Measurements from ENCODE around the gene GLUD1.
"Not testable (repeated sequence)": the region's sequence is repeated elsewhere in the genome, so short reads cannot be mapped to it uniquely, and the experiment has no call there.

GLUD1 gene

DNA sequence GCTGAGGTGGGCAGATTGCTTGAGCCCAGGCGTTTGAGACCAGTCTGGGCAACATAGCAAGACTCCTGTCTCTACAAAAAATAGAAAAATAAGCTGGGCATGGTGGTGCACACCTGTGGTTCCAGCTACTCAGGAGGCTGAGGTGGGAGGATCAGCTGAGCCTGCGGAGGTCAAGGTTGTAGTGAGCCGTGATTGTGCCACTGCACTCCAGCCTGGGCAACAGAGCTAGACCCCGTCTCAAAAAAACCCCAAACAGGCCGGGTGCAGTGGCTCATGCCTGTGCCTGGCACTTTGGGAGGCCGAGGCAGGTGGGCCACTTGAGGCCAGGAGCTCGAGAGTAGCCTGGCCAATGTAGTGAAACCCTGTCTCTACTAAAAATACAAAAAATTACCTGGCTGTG is 51.1 kb downstream of the GLUD1 start:
- DNase-seq (ENCODE audit: low read depth), result not testable (repeated sequence)

DNA sequence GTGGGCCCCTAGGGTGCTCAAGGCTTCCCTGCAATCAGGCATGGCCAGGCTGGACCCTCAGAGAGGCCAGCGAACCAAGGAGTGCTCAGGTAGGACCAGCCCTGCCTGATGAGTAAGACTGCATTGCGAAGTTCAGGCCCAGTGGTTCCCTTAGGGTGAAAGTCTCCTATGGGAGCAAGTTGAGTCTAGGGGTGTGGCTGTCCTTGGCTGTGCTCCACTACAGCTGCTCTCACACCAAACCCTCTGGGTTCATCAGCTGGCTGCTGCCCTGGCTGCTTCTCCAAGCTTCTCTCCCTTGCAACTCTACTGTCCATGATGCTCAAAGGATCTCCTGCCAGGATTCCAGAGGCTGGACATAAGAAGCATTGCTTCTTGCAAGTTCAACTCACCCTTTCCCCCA is 55.9 kb downstream of the GLUD1 start:
- DNase-seq (ENCODE audit: low read depth), result no peak

DNA sequence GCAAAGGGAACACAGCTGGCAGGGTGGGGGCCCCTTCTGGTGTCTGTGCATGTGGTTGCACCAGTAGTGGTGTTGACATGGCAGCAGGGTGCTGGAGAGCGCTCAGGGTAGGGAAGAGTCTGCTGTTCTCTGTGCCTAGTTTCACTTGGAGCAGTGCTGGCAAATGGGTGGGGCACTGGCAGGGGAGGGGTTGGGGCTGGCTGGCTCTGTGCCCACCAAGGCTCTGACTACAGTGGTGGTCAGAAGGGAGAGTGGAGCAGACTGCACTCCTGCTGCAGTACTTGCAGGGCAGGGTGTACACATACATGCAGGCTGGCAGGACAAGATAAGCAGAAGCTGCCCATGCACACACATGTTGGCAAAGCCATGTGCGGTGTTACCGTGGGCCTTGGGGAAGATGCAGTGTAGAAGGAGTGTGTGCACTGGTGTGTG is 56.3 kb downstream of the GLUD1 start:
- DNase-seq (ENCODE audit: low read depth), result no peak

DNA sequence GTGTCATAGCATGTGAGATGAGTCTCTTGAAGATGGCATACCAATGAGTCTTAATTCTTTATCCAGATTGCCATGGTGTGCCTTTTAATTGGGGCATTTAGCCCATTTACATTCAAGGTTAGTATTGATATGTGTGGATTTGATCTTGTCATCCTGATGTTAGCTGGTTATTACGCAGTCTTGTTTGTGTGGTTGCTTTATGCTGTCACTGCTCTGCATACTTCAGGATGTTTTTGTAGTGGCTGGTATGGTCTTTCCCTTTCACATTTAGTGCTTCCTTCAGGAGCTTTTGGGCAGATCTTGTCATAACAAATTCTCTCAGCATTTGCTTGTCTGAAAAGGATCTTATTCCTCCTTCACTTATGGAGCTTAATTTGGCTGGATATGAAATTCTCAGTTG is 58.0 kb downstream of the GLUD1 start:
- no peak for DNase-seq (ENCODE audit: low read depth)

DNA sequence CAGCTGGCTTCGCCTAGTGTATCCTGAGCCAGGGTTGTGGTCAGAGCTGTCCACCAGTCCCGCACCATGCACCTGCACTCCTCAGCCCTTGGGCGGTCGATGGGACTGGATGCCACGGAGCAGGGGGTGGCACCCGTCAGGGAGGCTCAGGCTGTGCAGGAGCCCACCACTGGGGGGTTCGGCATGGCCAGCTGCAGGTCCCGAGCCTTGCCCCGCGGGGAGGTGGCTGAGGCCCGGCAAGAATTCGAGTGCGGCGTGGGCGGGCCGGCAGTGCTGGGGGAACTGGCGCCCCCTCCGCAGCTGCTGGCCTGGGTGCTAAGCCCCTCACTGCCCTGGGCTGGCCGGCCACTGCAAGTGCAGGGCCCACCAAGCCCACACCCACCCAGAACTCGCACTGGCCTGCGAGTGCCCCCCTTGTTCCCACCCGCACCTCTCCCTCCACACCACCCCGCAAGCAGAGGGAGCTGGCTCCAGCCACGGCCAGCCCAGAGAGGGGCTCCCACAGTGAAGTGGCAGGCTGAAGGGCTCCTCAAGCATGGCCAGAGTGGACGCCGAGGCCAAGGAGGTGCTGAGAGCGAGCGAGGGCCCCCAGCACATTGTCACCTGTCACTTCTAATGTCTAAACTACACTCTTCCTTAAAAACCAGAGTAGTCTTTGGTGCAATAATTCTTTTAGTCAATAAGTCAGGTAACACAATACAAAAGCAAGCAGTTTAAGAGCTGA is 63.6 kb downstream of the GLUD1 start:
- DNase-seq (ENCODE audit: low read depth), result no peak

DNA sequence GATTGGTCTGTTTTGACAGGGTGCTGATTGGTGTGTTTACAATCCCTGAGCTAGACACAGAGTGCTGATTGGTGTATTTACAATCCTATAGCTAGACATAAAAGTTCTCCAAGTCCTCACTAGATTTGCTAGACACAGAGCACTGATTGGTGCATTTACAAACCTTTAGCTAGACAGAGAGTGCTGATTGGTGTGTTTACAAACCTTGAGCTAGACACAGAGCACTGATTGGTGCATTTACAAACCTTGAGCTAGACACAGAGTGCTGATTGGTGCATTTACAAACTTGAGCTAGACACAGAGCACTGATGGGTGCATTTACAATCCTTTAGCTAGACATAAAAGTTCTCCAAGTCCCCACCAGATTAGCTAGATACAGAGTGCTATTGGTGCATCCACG is 64.2 kb downstream of the GLUD1 start:
- not testable (repeated sequence) for DNase-seq (ENCODE audit: low read depth)

DNA sequence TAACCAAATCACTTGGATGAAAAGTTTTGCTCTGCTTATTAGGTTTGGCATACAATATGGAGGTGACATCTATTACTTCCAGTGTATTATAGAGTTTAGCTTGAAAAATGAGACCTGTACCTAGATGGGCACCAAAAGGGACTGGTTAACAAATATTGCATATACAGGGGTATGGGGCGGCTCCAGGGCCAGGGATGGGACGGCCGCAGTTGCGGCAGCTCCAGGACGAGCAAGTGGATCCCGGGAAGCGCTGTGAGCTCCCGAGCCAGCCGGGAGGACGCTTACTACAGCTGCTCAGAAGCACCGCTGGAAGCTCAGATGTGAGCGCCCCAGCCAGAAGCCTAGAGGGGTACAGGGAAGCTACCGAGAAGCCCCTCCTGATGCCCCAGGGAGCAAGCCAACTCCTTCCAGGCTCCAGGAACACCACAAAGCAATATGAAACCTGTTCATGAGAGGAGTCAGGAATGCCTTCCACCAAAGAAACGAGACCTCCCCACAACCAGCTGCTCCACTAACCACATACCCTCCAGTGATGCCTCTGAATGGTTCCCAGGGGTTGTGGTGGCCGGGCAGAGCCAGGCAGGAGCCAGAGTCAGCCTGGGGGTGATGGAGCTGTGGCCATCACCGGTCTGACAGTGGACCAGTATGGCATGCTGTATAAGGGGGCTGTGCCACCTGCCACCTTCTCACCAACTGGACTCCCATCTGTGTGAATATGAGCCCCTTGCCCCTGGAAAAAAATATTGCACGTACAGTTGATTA is 67.7 kb downstream of the GLUD1 start:
- not testable (repeated sequence) for DNase-seq (ENCODE audit: low read depth)

DNA sequence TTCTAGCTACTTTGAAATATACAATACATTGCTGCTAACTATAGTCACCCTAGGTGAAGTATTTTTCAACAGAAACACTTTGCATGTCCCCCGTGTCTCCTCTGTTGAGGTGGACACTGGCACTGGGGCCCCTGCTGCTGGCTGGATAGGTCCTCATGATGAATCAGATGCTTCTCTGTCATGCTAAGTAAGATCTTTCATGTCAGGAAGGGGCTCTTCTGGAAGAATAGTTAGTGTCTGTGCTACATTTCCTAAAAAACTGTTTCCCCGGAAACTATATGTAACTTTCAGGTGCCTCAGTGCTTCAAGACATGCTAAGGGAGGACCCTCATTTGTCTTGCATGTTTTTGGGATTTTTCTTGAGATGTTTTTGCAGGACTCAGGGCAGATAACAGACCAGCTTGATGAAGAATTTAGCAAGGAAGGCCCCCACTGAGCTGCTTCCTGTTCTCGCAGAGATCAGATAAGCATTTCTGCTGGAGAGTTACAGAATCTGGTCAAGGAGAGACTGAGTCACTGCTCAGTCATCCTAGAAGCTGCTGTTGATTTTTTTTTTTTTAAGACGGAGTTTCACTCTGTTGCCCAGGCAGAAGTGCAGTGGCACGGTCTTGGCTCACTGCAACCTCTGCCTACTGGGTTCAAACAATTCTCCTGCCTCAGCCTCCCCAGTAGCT is 69.2 kb downstream of the GLUD1 start:
- not testable (repeated sequence) for DNase-seq (ENCODE audit: low read depth)

DNA sequence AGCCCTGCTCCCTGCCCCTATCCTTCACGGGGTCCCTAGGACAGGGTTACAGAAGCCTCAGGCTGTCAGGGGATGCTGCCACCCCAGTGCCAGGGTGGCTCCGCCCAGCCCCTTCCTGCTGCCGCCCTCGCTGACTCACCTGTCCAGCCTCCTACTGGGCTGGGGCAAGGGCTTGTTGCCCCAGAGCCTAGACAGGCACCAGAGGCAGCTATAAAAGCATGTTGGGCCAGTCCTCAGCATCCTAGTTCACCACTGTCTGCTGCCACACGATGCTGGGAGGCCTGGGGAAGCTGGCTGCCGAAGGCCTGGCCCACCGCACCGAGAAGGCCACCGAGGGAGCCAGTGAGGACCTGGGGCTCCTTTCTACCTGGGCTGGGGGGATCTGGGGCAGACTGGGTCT is 74.6 kb downstream of the GLUD1 start, which contains the start of gene FAM25A:
Gene FAM25A (plus strand): TSS at position 239 of the 400 bp plus-strand sequence. CDS start 31 bp downstream, at position 270.
- DNase-seq (ENCODE audit: low read depth), result not testable (repeated sequence)

DNA sequence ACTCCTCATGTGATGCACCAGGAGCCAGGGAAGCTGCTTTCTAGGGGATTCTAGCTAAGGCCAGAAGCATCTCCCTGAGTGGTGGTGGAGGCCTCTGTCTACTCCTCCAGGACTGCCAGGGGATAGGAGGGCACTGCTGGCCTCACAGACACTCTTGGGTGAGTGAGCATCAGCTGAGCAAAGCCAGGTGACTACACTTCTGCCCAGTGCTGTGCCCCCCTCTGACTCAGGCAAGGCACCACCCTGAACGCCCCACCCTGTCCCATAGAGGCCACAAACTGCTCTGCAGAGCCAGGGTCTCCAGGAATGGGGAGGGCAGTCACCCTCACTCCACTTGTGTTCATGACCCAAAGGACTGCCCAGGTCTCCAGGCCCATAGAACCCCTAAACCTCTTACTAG is 75.1 kb downstream of the GLUD1 start:
- not testable (repeated sequence) for DNase-seq (ENCODE audit: low read depth)

DNA sequence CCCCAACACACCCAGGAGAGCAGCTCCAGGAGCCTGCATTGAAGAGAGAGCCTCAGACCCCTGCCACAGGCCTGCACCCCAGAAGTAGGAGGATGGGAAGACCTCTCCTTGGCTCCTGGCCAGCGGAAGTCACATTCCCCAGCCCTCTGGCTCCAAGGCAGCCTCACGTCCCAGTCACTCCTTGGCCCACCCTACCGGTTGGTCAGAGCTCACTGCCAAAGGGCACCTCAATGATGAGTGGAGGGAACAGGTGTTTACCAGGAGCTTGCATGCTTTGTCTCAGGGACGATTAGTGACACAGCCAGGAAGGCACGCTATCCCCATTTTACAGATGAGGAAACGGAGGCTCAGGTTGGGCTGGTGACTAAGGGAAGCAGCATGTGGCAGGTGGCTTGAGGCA is 75.6 kb downstream of the GLUD1 start:
- not testable (repeated sequence) for DNase-seq (ENCODE audit: low read depth)

DNA sequence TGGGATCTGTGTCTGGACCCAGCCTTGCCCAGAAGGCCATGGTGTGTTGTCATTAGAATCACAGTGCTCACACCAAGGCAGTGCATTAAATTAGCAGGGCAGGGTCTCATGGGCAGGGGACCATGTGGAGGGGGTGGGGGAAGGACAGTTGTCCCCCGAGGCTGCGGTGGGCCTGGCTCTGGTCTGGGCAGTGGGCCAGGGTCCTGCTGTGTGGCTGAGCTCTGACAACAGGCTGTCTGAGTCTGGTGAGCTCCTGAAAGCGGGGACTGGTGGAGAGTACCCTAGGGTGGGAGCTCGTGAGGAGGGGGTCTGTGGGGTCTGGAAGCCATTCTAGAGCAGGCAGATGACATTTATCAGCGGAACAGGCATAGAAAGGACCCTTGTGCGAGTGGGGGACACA is 76.5 kb downstream of the GLUD1 start:
- DNase-seq (ENCODE audit: low read depth), result not testable (repeated sequence)

DNA sequence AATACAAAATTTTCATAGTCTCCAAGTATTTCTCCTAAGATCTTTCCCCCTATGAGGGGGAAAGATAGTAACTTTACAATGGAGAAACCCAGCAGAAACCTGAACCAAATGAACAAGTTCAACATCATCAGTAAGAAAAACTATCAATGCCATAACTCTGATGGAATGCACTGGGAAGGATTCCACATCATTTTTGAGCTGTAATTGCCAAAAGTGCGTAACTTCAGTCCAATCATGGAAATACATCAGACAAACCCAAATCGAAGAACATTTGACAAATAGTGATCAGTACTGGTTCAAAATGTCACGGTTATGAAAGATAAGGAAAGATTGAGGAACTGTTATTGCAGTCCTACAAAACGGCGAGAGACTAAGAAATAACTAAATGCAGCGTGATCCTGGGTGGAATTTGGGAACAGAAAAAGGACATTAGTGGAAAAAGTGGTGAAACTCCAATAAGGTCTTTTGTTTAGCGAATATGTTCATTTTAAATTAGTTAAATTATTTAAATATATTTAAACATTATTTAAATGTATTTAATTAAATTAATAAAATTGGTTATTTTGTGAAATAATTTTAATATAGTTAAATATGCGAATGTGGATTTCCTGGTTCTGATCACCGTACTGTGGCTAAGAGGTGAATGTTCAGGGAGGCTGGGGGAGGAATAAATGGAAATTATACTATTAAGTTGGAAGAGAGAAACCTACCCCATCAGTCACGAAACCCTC is 79.5 kb downstream of the GLUD1 start:
- not testable (repeated sequence) for DNase-seq (ENCODE audit: low read depth)

DNA sequence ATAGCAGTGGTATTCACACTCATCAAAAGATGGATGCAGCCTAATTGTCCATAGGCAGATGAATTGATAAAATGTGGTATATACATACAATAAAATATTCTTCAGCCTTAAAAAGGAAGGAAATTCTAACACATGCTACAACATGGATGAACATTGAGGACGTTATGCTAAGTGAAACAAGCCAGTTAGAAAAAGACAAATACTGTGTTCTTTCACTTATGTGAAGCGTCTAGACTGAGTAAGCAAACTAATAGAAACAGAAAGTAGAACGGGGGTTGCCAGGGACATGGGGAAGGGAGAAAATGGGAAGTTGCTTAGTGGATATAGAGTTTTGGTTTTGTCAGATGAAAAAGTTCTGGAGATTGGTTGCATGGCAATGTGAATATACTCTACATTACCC is 81.1 kb downstream of the GLUD1 start:
- DNase-seq (ENCODE audit: low read depth), result not testable (repeated sequence)

DNA sequence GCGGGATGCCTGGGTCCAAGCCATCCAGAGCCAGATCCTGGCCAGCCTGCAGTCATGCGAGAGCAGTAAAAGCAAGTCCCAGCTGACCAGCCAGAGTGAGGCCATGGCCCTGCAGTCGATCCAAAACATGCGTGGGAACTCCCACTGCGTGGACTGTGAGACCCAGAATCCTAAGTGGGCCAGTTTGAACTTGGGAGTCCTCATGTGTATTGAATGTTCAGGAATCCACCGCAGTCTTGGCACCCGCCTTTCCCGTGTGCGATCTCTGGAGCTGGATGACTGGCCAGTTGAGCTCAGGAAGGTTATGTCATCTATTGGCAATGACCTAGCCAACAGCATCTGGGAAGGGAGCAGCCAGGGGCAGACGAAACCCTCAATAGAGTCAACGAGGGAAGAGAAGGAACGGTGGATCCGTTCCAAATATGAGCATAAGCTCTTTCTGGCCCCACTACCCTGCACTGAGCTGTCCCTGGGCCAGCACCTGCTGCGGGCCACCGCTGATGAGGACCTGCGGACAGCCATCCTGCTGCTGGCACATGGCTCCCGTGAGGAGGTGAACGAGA is 85.4 kb downstream of the GLUD1 start:
- DNase-seq (ENCODE audit: low read depth), result not testable (repeated sequence)

DNA sequence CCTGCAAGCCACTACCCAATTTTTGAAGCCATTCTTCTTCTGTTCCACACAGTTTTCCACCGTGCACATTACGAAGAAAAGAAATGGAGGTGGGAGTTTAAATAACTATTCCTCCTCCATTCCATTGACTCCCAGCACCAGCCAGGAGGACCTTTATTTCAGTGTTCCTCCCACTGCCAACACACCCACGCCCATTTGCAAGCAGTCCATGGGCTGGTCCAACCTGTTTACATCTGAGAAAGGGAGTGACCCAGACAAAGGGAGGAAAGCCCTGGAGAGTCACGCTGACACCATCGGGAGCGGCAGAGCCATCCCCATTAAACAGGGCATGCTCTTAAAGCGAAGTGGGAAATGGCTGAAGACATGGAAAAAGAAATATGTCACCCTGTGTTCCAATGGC is 86.3 kb downstream of the GLUD1 start:
- DNase-seq (ENCODE audit: low read depth), result not testable (repeated sequence)

DNA sequence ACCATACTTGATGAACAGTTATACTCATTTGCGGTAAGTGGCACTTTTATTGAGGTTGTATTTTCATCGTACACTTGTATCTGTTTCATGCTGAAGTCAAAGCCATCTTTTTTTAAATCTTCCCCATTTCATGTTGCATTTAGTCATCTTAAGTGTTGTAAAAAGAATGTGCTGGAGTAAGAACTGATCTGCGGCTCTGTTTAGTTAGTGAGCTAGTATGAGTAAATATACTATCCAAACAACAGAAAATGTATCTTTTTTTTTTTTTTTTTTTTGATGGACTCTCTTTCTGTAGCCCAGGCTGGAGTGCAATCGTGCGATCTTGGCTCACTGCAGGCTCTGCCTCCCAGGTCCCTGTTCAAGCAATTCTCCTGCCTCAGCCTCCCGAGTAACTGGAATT is 87.0 kb downstream of the GLUD1 start:
- DNase-seq (ENCODE audit: low read depth), result not testable (repeated sequence)

DNA sequence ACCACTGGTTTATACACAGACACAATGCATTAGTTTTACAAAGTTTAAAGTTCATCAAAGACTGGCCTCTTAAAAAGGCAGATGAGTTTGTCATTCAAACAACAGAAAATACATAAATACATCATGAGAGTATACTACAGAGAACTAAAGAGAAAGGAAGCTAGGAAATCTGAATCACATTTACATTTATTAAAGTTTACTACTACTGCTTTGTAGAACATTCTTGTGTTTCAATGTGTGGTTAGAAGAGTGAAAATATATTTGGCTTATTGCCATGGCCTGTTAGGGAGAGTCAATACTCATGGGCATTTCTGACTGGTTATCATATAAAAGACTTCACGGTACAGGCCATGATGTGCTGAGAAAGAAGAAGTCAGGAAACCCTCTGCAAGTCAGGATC is 87.5 kb downstream of the GLUD1 start:
- not testable (repeated sequence) for DNase-seq (ENCODE audit: low read depth)

DNA sequence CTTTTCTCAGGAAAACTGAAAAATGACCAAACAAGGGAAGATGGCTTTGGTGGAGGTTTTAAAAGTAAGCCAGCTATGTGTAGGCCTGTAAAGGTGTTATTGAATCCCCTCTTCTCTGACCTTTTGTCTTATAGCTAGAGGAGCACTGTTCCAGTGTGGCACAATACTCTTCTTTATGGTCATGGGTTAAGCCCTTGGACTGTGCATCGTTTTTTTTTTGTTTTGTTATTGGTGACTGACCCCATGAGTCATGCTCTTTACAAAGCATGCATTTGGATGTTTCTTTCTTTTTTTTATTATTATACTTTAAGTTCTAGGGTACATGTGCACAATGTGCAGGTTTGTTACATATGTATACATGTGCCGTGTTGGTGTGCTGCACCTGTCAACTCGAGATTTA is 94.2 kb downstream of the GLUD1 start:
- no peak for DNase-seq (ENCODE audit: low read depth)
